HG03460 (cell line): Measurements from ENCODE around the gene HGF.
"Not testable (repeated sequence)": the region's sequence is repeated elsewhere in the genome, so short reads cannot be mapped to it uniquely, and the experiment has no call there.

Source experiments
- ATAC-seq: cut with Tn5 transposase; IDR thresholded peaks from one replicate; pipeline ENCODE4 v1.9.1; 2021; ENCODE audit not compliant: unreplicated experiment

Gene HGF

DNA sequence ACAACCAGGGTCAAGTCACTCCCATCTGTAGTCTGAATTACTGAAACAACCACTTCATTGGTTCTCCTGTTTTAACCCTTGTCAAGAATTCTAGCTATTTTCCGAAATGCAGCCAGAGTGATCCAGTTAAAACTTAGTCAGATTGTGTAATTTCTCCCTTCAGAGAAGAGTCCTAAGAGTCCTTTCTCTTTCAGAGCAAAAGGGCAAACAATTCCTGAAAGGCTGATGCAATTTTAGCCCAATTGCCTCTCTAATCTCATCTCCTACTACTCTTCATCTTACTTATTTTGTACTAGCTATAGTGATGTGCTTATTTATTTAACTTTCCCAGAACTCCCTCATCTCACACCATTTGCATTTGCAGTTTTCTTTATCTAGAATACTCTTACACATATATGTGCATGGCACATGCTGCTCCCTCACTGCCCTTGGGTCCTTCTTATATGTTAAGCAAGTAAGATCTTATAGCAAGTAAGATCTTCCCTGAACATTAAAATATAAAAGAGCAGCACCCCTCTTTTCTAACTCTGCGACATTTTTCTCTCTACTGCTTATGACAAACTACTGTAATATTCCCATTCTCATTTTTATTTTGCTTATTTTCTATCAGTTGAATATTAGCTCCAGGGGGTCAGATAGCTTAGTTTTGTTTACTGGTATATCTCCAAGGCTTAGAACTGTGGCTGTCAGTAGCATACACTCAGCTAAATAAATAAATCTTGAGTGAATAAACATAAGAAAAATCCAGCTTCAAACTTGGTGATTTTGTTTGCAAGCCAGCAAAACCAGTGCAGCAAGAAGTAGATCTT, 44.6 kb downstream of the HGF start:
- ATAC-seq = no peak

DNA sequence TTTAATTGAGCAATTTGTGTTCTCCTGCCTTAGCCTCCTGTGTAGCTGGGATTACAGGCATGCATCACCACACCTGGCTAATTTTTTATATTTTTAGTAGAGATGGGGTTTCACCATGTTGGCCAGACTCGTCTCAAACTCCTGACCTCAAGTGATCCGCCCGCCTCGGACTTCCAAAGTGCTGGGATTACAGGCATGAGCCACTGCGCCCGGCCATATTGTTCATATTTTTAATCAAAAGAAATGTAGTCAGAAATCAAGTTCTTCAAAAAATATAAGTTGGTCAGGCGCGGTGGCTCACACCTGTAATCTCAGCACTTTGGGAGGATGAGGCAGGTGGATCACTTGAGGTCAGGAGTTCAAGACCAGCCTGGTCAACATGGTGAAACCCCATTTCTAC, 47.6 kb downstream of the HGF start:
- ATAC-seq = not testable (repeated sequence)

DNA sequence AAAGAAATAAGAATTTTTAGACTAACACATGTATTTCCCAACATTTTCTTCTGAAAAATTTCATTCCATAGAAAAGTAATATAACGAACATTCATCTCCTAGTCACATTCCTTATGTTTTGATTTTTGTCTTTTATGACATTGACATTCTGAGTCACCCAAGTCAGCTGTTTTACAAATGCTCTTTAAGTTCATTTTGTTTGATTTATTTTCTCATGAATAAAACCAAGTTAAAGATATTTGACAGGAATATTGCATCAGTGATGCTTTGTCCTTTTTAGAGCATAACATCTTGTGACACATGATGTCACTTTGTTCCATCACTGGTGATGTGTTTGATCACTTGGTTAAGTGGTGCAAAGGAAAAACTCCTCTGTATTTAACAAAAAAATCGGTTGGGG, 48.4 kb downstream of the HGF start:
- no peak for ATAC-seq

DNA sequence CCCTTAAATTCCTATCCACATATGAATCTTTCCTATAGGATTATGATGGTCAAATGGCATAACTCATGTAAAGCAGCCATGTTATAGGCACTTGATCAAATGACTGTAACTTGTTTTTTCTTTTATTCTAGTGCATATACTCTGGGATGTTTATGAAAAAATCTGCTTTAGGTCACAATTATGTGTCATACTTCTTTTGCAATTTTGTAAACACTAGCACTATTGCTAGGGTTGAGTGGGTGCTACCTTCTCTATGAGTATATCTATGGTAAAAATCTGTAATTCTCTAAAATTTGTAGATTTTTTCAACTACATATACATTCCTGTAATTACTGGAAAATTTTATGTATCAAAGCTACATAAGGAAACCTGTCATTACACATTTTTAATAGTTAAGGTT, 50.0 kb downstream of the HGF start:
- no peak for ATAC-seq

DNA sequence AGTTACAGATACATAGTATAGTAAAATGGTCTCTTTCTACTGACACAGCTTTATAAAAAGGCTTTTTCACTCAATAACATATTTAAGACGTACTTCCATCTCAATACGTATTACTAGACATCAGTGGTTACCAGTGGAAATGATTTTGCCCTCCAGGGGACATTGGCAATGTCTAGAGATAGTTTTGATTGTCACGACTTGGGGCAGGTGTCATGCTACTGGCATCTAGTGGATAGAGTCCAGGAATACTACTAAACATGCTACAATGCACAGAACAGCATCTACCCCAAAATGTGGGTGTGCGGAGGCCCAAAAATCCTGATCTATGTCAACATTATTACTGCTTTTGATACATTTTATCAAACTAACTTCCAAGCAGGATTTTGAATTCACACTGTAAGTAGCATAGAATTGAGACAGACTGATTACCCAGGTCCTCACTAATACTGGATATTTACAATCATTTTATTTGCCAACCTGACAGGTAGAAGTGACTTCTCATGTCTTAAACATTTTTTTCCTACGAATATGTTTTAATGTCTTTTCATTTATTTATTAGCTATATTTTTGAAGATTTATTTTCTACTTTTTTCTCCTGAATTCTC, 53.8 kb downstream of the HGF start:
- no peak for ATAC-seq

DNA sequence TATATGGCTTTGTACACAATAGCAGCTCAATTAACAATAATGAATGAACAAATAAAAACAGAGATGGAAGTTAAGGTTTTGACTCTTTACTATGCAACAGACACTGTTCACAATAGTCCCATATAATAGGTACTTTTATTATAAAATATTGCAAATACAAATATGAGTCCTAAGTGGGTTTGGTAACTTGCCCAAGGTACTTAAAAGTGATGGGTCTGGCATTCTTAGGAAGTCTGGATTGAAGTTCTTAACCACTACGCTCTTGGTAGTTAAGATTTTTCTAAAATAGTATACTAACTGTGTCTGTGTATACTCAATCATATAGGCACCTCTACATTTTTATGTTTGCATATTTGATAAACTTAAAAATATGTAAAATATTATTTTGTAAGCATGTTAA, 55.5 kb downstream of the HGF start:
- no peak for ATAC-seq

DNA sequence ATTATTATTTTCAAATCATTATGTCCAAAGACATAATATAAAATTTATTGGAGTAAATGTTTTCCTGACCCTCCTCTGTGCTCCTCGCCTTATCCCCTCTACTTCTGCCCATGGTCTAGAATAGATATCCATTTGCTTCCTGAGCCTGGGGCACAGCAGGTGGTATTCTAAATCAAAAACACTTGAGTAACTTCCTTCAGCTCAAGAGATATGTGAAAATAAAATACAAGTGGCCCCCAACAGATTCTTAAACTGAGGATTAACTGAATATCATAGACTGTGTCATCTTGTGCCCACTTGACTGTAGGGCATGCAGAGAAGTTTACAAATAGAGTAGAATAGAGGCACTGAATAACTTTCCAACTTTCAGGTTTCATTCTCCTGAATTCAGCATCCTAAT, 59.1 kb downstream of the HGF start:
- no peak for ATAC-seq

DNA sequence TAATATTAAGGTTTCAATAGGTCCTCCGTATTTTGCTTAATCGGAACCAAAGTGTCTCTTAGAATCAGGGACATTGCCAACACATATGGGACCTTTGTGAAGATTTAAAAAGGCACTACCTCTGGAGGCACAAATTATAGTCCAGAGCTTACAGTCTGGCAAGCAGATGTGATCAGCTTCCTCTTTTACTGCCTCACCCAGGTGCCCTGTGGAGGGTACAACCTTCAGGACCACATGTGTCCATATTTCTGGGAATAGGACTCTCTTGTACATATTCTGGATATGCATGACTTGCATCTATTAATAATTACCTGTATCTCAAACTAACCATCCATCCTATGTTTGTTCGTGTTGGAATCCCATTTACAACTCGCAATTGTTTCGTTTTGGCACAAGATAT, 60.0 kb downstream of the HGF start:
- no peak for ATAC-seq

DNA sequence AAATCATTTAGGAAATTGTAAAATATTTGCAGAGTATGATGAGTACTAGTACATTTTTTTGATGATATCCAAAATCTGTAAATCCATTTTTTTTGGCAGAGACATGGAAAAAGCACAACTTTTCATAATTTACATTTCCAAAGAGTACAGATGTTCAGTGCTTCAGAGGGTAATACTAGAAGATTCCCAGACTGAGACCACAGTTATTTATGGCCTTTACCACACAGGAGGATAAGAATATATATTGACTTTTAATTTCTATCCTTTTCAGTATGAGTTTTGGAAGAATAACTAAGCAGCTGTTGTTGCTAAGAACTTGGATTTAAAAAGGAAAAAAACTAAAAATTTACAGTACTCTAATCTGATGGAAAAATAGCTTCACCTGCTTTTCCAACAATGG, 61.9 kb downstream of the HGF start:
- no peak for ATAC-seq

DNA sequence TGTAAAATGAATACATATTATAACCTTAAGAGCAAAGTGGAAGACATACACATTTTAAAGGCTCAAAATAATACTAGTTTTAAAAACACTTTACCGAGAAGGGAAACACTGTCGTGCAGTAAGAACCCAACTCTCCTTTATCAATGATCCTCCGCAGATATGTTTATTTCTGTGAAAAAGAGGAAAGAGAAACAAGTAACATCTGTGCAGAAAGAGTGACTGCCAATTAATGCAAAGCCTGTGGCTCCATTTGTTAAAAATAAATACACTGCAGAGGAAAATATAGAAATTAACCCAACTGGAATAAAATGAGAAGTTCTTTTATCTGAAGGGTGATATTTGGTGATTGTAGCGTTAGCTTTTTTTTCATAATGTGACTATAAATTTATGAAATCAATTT, 62.7 kb downstream of the HGF start:
- no peak for ATAC-seq

DNA sequence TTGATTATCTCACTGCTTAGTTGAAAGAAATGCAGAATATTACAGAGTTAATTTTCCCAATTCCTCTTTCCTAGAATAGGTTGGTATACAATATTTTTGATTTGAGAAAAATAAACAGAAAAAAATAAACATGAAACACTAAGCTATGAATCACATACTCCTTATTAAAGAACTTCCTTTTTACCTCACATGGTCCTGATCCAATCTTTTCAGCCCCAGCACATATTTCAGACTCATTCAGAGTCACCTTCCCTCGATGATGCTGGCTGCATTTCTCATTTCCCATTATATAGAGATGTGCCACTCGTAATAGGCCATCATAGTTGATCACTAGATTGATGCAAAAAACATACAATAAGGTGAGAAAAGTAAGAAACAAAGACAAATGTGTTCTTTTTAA, 64.6 kb downstream of the HGF start:
- no peak for ATAC-seq

DNA sequence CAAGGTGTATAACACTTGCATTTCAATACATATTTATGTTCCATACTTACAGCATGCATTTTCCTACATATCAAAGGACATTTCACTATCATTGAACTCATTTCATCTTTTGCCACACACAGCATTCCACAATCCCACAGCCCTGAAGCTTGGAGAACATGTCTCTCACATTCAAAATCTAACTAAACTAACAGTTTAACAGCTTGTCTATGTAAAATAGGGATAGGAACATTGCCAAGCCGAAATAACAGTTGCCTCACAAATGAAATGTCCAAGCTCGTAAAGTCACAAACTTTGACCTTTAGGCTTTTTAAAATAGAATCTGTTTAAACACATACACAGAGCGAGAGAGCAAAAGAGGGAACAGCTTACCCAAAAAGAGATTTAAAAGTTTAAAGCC, 65.3 kb downstream of the HGF start:
- ATAC-seq = no peak

DNA sequence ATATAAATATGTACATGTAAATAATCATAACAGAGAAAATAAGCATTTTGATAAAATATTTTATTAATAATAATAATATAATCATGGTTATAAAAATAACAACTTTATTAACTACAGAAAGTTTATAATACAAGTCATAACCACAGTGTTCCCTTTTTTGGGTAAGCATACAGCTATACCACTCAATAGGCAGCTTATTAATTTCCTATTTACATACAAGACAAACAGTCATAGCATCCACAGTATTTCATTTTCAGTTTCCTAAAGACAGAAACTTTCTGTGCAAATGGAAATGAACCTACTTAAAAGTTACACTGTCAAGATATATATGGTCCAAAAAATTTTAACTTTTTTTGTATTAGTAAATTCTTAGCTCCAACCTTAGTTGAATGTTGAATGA, 70.9 kb downstream of the HGF start:
- no peak for ATAC-seq

DNA sequence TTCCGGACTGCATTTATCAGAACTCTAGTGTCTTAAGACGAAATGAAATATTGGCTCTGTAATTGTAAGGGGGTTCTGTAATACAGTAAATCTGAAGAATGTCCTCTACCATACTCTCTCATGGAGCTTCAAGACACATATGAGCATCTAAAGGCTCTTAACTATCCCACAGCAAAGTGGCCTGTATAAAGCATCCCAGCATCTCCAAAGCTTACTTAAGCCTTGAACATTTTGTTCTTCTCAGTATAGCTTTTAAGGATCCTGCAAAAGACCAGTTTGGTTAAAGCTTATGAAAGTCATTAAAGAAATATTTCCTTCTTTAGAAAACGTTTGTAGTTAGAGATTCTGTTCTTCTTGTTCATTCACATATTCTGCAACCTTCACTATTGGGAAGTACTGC, 75.1 kb downstream of the HGF start:
- no peak for ATAC-seq

DNA sequence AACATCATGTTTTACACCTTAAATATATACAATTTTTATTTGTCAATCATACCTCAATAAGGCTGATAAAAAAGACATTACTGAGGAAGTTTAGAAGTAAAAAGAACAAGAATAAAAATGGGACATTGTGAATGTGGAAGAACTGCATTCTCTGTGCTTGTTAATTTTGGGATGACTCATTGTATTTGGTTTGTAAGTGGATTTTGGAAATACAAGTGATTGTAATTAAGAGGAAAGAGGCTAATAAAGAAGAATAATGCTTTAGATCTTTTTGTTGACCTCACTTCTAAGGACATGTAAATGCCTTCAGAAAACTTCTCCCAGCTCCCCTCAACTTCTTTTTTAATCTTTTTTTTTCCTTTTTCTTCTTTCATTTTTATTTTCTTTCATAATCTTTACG, 76.0 kb downstream of the HGF start:
- ATAC-seq = no peak

DNA sequence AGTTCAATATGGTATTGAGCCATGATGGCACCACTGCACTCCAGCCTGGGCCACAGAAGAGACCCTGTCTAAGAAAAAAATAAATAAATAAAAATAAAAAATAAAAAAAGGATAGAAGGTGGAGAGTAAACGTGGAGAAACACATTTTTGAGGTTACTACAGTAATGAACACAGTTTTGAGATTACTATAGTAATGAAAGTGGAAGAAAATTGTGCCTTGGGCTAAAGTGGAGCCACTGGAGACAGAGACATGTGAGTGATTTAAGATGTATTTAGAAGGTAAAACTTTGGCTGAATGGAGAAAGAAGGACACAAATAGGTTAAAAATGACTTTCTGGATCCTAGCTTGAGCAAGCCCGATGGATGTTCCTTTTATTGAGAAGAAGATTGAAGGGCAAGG, 76.8 kb downstream of the HGF start:
- no peak for ATAC-seq

DNA sequence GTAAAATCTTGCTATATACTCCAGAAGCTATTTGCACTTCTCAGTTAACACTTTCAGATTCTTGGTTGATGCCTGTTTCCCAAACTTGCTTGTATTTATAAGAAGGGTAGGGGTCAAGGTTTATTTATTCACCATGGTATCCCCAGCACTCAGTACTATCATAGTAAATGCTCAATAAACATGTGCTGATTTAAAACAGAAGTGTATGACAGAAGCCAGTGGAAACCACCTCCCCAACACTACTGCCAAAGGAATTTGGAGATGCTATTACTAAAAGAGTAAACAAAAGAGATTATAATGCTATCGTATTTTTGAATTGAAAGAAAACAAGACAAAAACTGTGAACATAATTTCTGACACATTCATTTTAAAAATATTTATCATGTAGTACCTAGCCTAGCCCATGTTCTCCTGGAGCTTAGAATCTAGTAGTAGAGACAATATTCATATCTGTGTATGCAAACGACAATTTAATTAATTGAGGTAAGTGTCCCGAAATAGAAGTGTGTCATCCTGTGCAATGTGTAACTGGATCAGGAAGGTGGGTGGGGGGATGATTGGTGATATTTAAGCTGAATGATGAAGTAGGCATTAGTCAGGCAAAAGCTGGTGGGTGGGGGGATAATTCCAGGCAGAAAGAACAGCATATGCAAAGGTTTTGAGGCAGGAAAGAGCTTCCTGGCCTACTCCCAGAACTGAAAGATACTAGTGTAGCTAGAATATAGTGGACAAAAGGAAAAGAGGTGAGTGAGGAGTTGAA, 77.5 kb downstream of the HGF start:
- ATAC-seq = no peak

DNA sequence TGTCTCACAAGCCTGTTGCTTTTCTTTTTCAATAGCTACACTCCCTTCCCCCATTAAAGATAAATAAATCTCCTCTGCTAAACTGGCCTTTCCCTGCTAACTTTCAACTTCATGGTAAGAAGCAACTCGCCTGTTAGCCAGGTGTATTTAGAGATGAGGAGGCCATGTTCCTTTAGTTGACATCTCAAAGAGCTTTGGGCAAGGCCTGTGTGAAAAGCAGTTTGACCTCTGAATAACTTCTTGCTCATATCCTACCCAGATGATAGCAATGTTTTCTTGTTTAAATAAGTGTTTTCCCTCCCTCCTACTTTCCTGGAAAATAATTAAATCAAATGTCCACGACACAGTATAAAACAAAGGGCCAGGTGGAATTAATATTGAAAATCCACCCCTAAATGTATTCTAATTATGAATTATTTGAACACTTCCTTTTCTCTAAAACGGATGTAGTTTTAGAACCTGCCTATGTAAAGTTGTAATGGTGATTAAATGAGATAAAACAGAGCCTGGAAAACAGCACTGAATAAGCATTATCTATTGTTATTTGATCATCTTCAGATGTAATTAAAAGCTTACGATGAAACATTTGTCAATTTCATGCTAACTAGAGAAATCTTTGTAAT, 78.5 kb downstream of the HGF start:
- ATAC-seq = no peak

DNA sequence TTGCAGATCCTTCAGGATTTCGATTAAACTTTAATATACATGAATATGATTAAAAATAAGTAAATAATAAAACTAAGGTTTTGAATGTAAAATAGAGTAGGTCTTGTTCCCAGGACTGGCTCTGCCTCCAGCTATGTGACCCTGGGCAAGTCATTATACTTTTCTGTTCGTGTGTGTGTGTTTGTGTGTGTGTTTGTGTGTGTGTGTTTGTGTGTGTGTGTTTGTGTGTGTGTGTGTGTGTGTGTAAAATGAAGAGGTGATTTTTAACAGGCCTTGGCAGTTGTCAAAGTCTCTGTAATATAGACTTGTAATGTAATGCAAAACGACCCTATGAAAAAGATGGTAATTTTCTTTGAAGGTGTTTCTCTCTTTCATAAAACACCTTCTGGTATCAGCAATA, 79.2 kb downstream of the HGF start:
- ATAC-seq = no peak

DNA sequence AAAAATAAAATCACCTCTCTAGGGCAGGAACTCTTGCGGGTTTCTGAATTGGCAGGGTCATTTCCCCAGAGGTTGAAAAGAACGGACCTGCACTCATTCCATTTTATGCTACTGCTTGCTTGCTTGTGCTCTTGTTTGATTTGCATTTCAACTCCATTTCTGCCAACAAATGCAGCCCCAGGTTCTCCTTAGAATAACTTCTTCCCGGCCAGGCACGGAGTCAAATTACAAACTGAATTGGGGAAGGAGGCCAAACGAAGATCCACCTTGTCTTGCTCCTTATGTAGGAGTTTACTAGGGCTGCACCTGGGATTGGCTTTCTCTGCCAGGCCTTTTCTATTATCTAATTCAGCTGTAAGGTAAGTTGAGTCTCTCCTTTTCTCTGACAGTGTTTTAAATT, 79.6 kb downstream of the HGF start:
- ATAC-seq = no peak

DNA sequence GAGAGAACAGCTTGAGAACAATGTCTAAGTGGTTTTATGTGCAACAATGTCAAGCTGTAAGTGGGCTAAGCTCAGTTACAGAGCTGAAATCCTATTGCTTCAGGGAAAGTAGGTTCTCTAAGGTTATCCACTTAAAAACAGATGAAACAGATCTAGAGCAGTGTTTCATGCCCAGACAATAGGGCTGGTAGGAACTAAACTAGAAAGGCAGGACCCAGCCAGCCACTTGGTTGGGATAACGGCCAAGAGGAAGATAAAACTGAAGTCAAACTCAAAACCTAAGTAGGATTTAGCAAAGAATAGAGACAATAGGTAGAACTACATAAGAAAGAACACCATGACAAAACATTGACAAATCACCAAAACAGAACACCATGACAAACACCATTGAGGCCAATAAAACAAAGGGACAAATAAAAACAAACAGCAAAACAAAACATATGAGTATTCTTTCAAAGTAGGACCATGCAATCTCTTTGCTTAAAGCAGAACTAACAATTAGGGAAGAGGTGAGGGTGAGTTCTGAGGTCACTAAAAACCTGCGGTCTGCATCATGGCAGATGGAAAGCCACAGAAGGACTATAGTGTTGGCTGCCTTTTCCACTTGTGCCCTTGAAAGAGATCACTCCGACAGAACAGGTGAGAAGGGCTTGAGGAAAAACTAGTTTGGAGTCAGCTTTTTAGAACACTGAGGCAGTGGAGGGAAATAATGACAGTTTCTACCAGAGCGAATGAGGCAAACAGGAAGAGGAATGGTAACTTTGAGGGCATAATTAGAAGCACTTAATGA, 81.0 kb downstream of the HGF start:
- no peak for ATAC-seq
